ENCODE measurements around the gene ULK4. TPM values are rescaled to one million over a fixed set of nuclear protein-coding genes. Genes with fewer than 3 reads are reported as not detected.

The ULK4 gene
- total and polyA plus RNA-seq, 2 of the 8 experiments (the other 6 are each of a cell fraction or from before 2014, with no cell fraction given), result 3.0 to 10.8 TPM

- no peaks in the 10 kb centered on the region for H3K9me3 ChIP-seq (ENCODE audit: insufficient read depth in 2 of 2, low read depth in 1 of 2, low read length in 1 of 2)
- H2BK120ac ChIP-seq (replicated peaks; ENCODE audit: low read depth, low read length), result no peak overlapping the region
- no peak overlapping the region for H3K23ac ChIP-seq (ENCODE audit: insufficient read length)
- no peak overlapping the region for H2BK12ac ChIP-seq (ENCODE audit: low read depth, low read length)
- H3K36me3 ChIP-seq (ENCODE audit: control insufficient read depth in 2 of 4, insufficient read depth in 4 of 4, low read length in 3 of 4), result no peaks in the 10 kb centered on the region
- H3K4me3 ChIP-seq (ENCODE audit: extremely low read depth in 1 of 4, insufficient read depth in 2 of 4, low read depth in 3 of 4, low read length in 4 of 4), result no peak overlapping the region
- no peak overlapping the region for H2BK5ac ChIP-seq (ENCODE audit: low read depth, low read length)
- no peak overlapping the region for H2BK15ac ChIP-seq (ENCODE audit: low read length)
- no peak overlapping the region for H2AK5ac ChIP-seq (ENCODE audit: low read depth, low read length)
- H4K20me1 ChIP-seq (replicated peaks in 1 of 2; ENCODE audit: control insufficient read depth in 1 of 2, insufficient read depth in 2 of 2, low read length in 2 of 2), result no peaks in the 10 kb centered on the region
- no peaks in the 10 kb centered on the region for H3K27me3 ChIP-seq (replicated peaks in 1 of 4; ENCODE audit: control insufficient read depth in 3 of 4, extremely low read depth in 1 of 4, insufficient read depth in 3 of 4, low read length in 3 of 4)
- no peak overlapping the region for H4K5ac ChIP-seq (ENCODE audit: insufficient read length, low read depth, low read length)
- TF ChIP-seq FOSL1 (IDR thresholded peaks at IDR 0.05; ENCODE audit: insufficient read depth, low read depth, low read length), result no peak
- no peak for TF ChIP-seq YY1 (IDR thresholded peaks at IDR 0.05; ENCODE audit: low read depth, low read length)
- TF ChIP-seq RNF2 (IDR thresholded peaks at IDR 0.05; ENCODE audit: borderline replicate concordance, low read depth, low read length, missing control alignments, poor library complexity, severe bottlenecking), result no peak
- no peak for TF ChIP-seq E2F6 (IDR thresholded peaks at IDR 0.05)
- no peak for TF ChIP-seq BACH1 (IDR thresholded peaks at IDR 0.05; ENCODE audit: low read length)
- no peak for TF ChIP-seq SUZ12 (IDR thresholded peaks at IDR 0.05; ENCODE audit: low read length)
- TF ChIP-seq SP2 (IDR thresholded peaks at IDR 0.05; ENCODE audit: low read length), result no peak
- TF ChIP-seq SRF (IDR thresholded peaks at IDR 0.05; ENCODE audit: low read depth, low read length), result no peak
- no peak overlapping the region for H3K4me2 ChIP-seq (ENCODE audit: insufficient read depth in 1 of 2, low read depth in 2 of 2, low read length in 2 of 2)
- no peaks in the 10 kb centered on the region for H3K23me2 ChIP-seq (ENCODE audit: low read depth, low read length)
- H3K4ac ChIP-seq (replicated peaks; ENCODE audit: insufficient read length, low read depth, low read length), result no peak overlapping the region
- no peaks in the 10 kb centered on the region for H3K4me1 ChIP-seq (replicated peaks in 1 of 4; ENCODE audit: control insufficient read depth in 3 of 4, insufficient read depth in 4 of 4, low read length in 3 of 4)
- no peak overlapping the region for H2AFZ ChIP-seq (ENCODE audit: low read length)
- H3K56ac ChIP-seq (replicated peaks; ENCODE audit: insufficient read length, low read depth, low read length), result no peak overlapping the region
- no peak overlapping the region for H3K18ac ChIP-seq (ENCODE audit: extremely low read depth, low read length)
- no peak overlapping the region for H4K91ac ChIP-seq (replicated peaks; ENCODE audit: insufficient read length, low read length)
- H3K27ac ChIP-seq (ENCODE audit: low read depth, low read length), result no peak overlapping the region
- FAIRE-seq, result no peak
- no peak overlapping the region for H3K14ac ChIP-seq (ENCODE audit: insufficient read length)
- 96% methylated on average over 1 of the region's 1 CpG; no CpG with 5 or more reads in 1 of the 2 experiments for WGBS, 2 experiments (ENCODE audit: extremely low coverage in 1 of 2, insufficient coverage in 1 of 2, insufficient read length in 1 of 2, insufficient replicate concordance in 2 of 2, low coverage in 1 of 2, low lambda C conversion rate in 2 of 2, missing lambda C conversion rate in 1 of 2)
- H3K9ac ChIP-seq (replicated peaks in 1 of 4; ENCODE audit: extremely low read depth in 1 of 4, low read depth in 3 of 4, low read length in 3 of 4), result no peak overlapping the region
- no peak overlapping the region for H4K8ac ChIP-seq (ENCODE audit: extremely low read depth, insufficient read depth, low read length)
- ChIA-PET POLR2A (ENCODE audit: partially characterized antibody) (no interaction called here), CTCF (ENCODE audit: partially characterized antibody) (no interaction called here)
- no peak for DNase-seq (ENCODE audit: low read depth in 1 of 2, low spot score in 2 of 2)
- no peaks in the 10 kb centered on the region for H3K79me1 ChIP-seq (ENCODE audit: low read depth, low read length)
- H2BK20ac ChIP-seq (ENCODE audit: low read length), result no peak overlapping the region
- H3K79me2 ChIP-seq (ENCODE audit: control insufficient read depth in 1 of 2, insufficient read depth in 2 of 2, low read length in 2 of 2), result no peaks in the 10 kb centered on the region
These were observed 358.1 kb downstream of the ULK4 start for GRCh38 chr3:41603807-41604206.

All from H1 (cell line).